H1 (cell line): ENCODE results near the gene TRIM28. TPM values are rescaled to one million over a fixed set of nuclear protein-coding genes. Genes with fewer than 3 reads are reported as not detected.
A peak's percentile ranks its signal among the peaks of the same experiment; 100 is the strongest.

Source experiments
- E2F6 ChIP-seq: IDR thresholded peaks from 2 replicates; pipeline ENCODE4 v1.6.1; 2012; ENCODE audit warnings: inconsistent platforms
- EGR1 ChIP-seq: IDR thresholded peaks from 2 replicates; pipeline ENCODE4 v1.6.1; 2011; ENCODE audit warnings: low read depth, low read length, borderline replicate concordance
- EZH2 ChIP-seq: fragments of 200-600 bp; sonication (generic); IDR thresholded peaks from 2 replicates; pipeline ENCODE4 v1.7.1; 2012; ENCODE audit warnings: low read depth, mild to moderate bottlenecking, moderate library complexity, low read length, inconsistent platforms; ENCODE audit not compliant: severe bottlenecking
- HDAC2 ChIP-seq, 2 experiments: fragments of 300-600 bp in 1 of 2; sonication (generic) in 1 of 2; IDR thresholded peaks; 2 replicates each; pipeline ENCODE4 v1.6.1; 2011 to 2012; ENCODE audit warnings: low read depth in 2 of 2, low read length in 2 of 2, mild to moderate bottlenecking in 2 of 2, moderate library complexity in 2 of 2, borderline replicate concordance in 1 of 2, inconsistent platforms in 1 of 2
- RAD21 ChIP-seq, 2 experiments: IDR thresholded peaks in 1 of 2; conservative IDR thresholded peaks in 1 of 2; 2 replicates each; pipeline ENCODE4 v1.6.1; 2011; ENCODE audit warnings: low read depth in 2 of 2, low read length in 2 of 2, improper control_type of control experiment in 1 of 2, inconsistent platforms in 1 of 2, mild to moderate bottlenecking in 1 of 2, moderate library complexity in 1 of 2
- SIRT6 ChIP-seq: IDR thresholded peaks from one replicate; pipeline ENCODE4 v1.7.1; 2012; ENCODE audit warnings: low read length, inconsistent platforms
- SIX5 ChIP-seq: IDR thresholded peaks from 2 replicates; pipeline ENCODE4 v1.6.1; 2011; ENCODE audit warnings: mild to moderate bottlenecking, low read depth, low read length
- SP4 ChIP-seq: IDR thresholded peaks from 2 replicates; pipeline ENCODE4 v1.6.1; 2012; ENCODE audit warnings: low read length, inconsistent platforms
- SRF ChIP-seq: IDR thresholded peaks from 2 replicates; pipeline ENCODE4 v1.6.1; 2011; ENCODE audit warnings: mild to moderate bottlenecking, low read depth, low read length, moderate library complexity
- polyA plus RNA-seq, 7 experiments: library from polyadenylated mRNA; depleted of rRNA in 3 of 7; stranded (reverse) in 5 of 7; unstranded in 2 of 7; fragments of >200 nt in 5 of 7; fragments of 200-250 nt in 2 of 7; gene quantifications; 1 replicate in 5 of 7; 2 replicates in 1 of 7; 4 replicates in 1 of 7; pipeline versions ENCODE4 v1.2.1 to v1.2.3, GENCODE V29; 2011 to 2013; ENCODE audit warnings: missing spikeins in 2 of 7, mixed read lengths in 2 of 7
- total RNA-seq: library from RNA; stranded (reverse); fragmentation: NEBNext Ultra II Directional; extraction: Animal tissue kit (Norgen Biotek cat#: 25700); gene quantifications from 2 replicates; pipeline ENCODE4 v1.2.1, GENCODE V29; 2021

TRIM28 gene
- total and polyA plus RNA-seq, 2 of the 8 experiments (the other 6 are each of a cell fraction or from before 2014, with no cell fraction given) = 1,433 to 1,442 TPM

- TF ChIP-seq E2F6 (peak; percentile 75), EZH2 (no peak), SP4 (no peak; the same call in 1 of the 2 replicates), SIX5 (no peak), HDAC2 (IDR thresholded peaks at IDR 0.05; ENCODE audit: borderline replicate concordance in 1 of 2, low read depth in 2 of 2, low read length in 2 of 2) (0 out of 4 replicates have a peak, but pooled peaks of 1 of the 2 experiments have one; percentile 6), SIRT6 (no peak), EGR1 (0 out of 2 replicates have a peak, but pooled peaks have one; percentile 13), RAD21 (IDR thresholded peaks at IDR 0.05 in 1 of 2, conservative IDR thresholded peaks at IDR 0.05 in 1 of 2; ENCODE audit: low read depth in 2 of 2, low read length in 2 of 2) (peak; percentile 75 to 83), SRF (no peak)
Measured at GRCh38 chr19:58513694-58514563, 29.9 kb upstream of the TRIM28 start (continued).
